Ishikawa (cell line): Measurements from ENCODE around the gene RBM39.

Experiments
- CEBPB ChIP-seq: IDR thresholded peaks from 2 replicates; pipeline ENCODE4 v1.6.1; 2012
- CREB1 ChIP-seq: IDR thresholded peaks from 2 replicates; pipeline ENCODE4 v1.6.1; 2012; ENCODE audit warnings: low read depth
- EGR1 ChIP-seq: IDR thresholded peaks from 2 replicates; pipeline ENCODE4 v1.6.1; 2012
- EP300 ChIP-seq: IDR thresholded peaks from 2 replicates; pipeline ENCODE4 v1.6.1; 2012; ENCODE audit warnings: borderline replicate concordance
- FOXM1 ChIP-seq: IDR thresholded peaks from 2 replicates; pipeline ENCODE4 v1.6.1; 2012; ENCODE audit warnings: low read depth, borderline replicate concordance
- MAX ChIP-seq: IDR thresholded peaks from 2 replicates; pipeline ENCODE4 v1.6.1; 2012
- NFIC ChIP-seq: IDR thresholded peaks from 2 replicates; pipeline ENCODE4 v1.6.1; 2012
- RAD21 ChIP-seq: IDR thresholded peaks from 2 replicates; pipeline ENCODE4 v1.6.1; 2012; ENCODE audit warnings: low read depth
- REST ChIP-seq: IDR thresholded peaks from 2 replicates; pipeline ENCODE4 v1.6.1; 2012; ENCODE audit warnings: low read depth, mild to moderate bottlenecking
- TAF1 ChIP-seq: IDR thresholded peaks from 2 replicates; pipeline ENCODE4 v1.6.1; 2012; ENCODE audit warnings: low read depth, mild to moderate bottlenecking
- TCF12 ChIP-seq: IDR thresholded peaks from 2 replicates; pipeline ENCODE4 v1.6.1; 2012; ENCODE audit warnings: low read depth
- TEAD4 ChIP-seq: IDR thresholded peaks from 2 replicates; pipeline ENCODE4 v1.6.1; 2012
- USF1 ChIP-seq: IDR thresholded peaks from 2 replicates; pipeline ENCODE4 v1.6.1; 2012
- YY1 ChIP-seq: IDR thresholded peaks from 2 replicates; pipeline ENCODE4 v1.6.1; 2012; ENCODE audit warnings: low read depth

Gene RBM39

GRCh38 chr20:35739294-35740163 lies 2.5 kb downstream of the RBM39 start:
- no peak for TF ChIP-seq REST
- no peak for TF ChIP-seq NFIC
- TF ChIP-seq USF1 = no peak
- no peak for TF ChIP-seq FOXM1
- TF ChIP-seq CEBPB = no peak
- no peak for TF ChIP-seq TCF12
- no peak for TF ChIP-seq TEAD4

- TF ChIP-seq REST = no peak
- no peak for TF ChIP-seq RAD21
- TF ChIP-seq TCF12 = no peak
- TF ChIP-seq FOXM1 = no peak
- TF ChIP-seq CEBPB = no peak
- no peak for TF ChIP-seq MAX
- TF ChIP-seq TAF1 = no peak
Measured at GRCh38 chr20:35738410-35739179, 3.5 kb downstream of the RBM39 start.

- TF ChIP-seq TEAD4 (no peak), TCF12 (no peak), FOXM1 (no peak), YY1 (no peak)
Measured at GRCh38 chr20:35737865-35738333, 4.2 kb downstream of the RBM39 start.

GRCh38 chr20:35735826-35736470 lies 6.1 kb downstream of the RBM39 start:
- TF ChIP-seq CREB1 (no peak), EGR1 (no peak), TAF1 (no peak), NFIC (no peak), EP300 (no peak), RAD21 (no peak), YY1 (no peak)

GRCh38 chr20:35734777-35735649 lies 7.0 kb downstream of the RBM39 start:
- no peak for TF ChIP-seq YY1
- no peak for TF ChIP-seq REST
- TF ChIP-seq CREB1 = no peak
